Esophagus squamous epithelium (tissue), 4 donors: ENCODE measurements around the gene CCT8.

ENCODE experiments used
- POLR2A ChIP-seq, 4 donors: fragments of 450-650 bp; IDR thresholded peaks; one replicate each; pipeline ENCODE4 v1.6.1; 2017; ENCODE audit warnings: antibody characterized with exemption in 4 of 4, mild to moderate bottlenecking in 4 of 4, moderate library complexity in 3 of 4
- TF ChIP-seq, protein P1 (sequence below), 6 experiments: fragments of 450-650 bp in 4 of 6; fragments of 200-600 bp in 2 of 6; sonication (generic) in 2 of 6; IDR thresholded peaks; one replicate each; pipeline ENCODE4 v1.5.1; 2016 to 2019; ENCODE audit warnings: antibody characterized with exemption in 6 of 6, mild to moderate bottlenecking in 4 of 6, moderate library complexity in 4 of 6

DNA sequence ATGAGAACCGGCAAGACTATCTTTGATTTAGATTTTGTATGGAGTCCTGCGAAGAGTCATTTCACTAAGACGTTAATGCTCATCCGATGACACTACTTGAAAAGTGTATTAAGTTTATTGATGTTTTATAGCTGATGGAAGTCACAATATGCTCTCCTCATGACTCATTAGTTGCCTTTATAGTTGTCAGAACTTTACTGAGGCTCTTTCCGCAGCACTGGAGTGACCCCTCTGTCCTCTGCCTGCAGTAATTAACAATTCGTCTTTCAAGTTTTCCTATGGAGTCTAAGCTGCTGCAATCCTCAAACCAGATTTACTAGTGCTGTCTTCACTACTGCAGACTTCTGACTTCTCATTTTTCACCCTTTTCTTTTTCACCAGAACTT, 48.1 kb downstream of the CCT8 start:
- TF ChIP-seq, protein P1, sequence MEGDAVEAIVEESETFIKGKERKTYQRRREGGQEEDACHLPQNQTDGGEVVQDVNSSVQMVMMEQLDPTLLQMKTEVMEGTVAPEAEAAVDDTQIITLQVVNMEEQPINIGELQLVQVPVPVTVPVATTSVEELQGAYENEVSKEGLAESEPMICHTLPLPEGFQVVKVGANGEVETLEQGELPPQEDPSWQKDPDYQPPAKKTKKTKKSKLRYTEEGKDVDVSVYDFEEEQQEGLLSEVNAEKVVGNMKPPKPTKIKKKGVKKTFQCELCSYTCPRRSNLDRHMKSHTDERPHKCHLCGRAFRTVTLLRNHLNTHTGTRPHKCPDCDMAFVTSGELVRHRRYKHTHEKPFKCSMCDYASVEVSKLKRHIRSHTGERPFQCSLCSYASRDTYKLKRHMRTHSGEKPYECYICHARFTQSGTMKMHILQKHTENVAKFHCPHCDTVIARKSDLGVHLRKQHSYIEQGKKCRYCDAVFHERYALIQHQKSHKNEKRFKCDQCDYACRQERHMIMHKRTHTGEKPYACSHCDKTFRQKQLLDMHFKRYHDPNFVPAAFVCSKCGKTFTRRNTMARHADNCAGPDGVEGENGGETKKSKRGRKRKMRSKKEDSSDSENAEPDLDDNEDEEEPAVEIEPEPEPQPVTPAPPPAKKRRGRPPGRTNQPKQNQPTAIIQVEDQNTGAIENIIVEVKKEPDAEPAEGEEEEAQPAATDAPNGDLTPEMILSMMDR (IDR thresholded peaks at IDR 0.05) = no peak
- TF ChIP-seq POLR2A (IDR thresholded peaks at IDR 0.05) = no peak
